Fibroblast of skin of back (primary cell): ENCODE measurements around the gene LIPH. TPM values are rescaled to one million over a fixed set of nuclear protein-coding genes. Genes with fewer than 3 reads are reported as not detected.
"Not testable (repeated sequence)": the region's sequence is repeated elsewhere in the genome, so short reads cannot be mapped to it uniquely, and the experiment has no call there.

ENCODE experiments used
- DNase-seq: peaks from one replicate; pipeline ENCODE4 v3.0.0-alpha.2; 2013
- polyA plus RNA-seq, 2 experiments: library from polyadenylated mRNA; unstranded; fragments of 120-200 nt; gene quantifications; one replicate each; pipeline ENCODE4 v1.2.1, GENCODE V29; 2013; ENCODE audit not compliant: insufficient read length in 2 of 2

Gene LIPH
- polyA plus RNA-seq (2013, experiment 1 of 2; ENCODE audit: insufficient read length): not detected
- polyA plus RNA-seq (2013, experiment 2 of 2; ENCODE audit: insufficient read length): not detected

GRCh38 chr3:185552358-185552877, at the start of gene LIPH:
Gene LIPH, minus strand, starts transcription at chr3:185552588. Its CDS starts 117 bp downstream, at chr3:185552471.
- DNase-seq: peak; percentile 35

- no peak for DNase-seq
Observed at GRCh38 chr3:185595526-185595925, 43.1 kb upstream of the LIPH start.

DNA sequence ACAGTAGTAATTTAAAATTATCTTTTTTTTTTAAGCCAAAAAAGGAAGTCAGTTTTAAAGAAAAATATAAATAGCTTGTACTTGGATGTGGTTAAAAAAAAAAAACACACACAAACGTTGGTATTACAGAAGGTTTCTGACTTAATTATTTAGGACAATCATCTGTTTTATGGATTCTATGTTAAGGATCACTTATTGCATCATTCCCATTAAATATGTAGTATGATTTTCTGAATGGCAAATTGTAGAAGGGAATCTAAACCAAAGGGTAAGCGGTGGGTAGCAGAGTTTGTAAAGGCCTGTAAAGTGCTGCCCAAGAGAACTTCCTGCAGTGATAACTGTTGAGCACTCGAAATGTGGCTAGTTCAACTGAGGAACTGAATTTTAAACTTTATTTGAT, 41.7 kb upstream of the LIPH start:
- DNase-seq: no peak

DNA sequence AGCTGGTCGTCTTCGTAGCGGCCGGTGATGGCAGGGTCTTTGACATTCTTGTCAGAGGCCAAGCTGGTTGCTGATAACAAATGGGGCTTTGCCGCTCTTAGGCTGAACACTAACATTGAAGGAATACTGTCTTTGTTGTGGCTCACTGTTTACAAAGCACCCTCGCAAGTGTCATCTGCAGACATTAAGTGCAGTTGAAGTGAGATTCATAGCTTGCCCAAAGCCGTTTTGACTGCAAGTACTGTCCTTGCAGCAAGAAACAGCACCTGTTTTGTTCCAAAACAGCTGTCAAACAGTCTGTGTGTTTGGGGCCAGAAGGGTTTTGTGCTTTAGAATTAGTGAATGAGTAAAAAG, 34.3 kb upstream of the LIPH start:
- DNase-seq: no peak

DNA sequence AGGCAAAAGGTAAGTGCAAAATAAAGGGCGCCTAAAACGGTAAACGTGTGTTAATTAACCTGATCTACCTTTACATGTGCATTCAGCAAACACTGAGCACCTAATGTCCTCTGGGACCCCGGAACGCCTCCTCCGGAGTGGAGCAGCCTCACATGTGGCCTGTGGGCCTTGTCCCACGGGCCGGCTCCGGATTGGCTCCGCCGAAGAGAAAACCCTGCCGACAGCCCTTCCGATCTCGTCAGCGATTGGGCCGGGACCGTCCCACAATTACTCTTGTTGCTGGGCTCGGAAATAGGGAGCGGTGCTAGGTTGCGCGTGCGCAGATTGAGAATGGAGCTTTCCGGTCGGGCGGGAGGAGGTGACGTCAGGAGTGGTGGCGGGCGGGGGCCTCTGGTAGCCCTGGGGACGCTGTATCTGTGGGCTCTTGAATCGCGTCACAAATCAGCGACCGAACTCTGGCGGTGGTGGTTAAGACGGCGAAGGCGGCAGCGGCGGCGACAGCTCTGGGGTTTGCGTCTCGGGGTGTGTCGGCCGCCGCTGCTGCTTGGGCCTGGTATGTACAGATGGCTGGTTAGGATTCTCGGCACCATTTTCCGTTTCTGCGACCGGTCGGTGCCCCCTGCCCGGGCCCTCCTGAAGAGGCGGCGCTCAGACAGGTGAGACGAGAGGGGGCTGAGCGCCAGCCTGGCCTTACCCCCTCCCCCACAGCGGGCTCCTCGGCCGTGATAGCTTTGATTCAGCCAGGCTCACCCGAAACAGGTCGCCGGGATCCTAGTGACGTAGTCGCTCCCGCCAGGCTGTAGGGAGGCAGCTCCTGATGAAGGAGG, 33.7 kb upstream of the LIPH start, which contains the start of gene SENP2:
Gene SENP2 (plus strand): TSS at position 437 of the 827 bp plus-strand sequence. CDS start 119 bp downstream, at position 556.
- peak; percentile 99 for DNase-seq

DNA sequence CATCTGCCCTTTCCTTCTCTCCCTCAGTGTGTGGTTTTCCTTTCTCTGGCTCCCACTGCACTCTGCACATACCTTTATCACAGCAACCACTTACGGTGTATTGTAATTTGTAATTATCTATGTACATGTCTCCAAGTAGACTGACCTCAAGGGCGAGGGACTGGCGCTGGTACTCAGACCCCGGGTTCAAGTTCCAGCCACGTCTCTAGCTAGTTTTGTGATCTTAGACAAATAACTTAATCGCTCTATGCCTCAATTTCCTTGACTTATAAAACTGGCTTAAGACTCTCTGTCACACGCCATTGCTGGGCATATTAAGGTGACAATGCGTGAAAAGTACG, 33.1 kb upstream of the LIPH start:
- DNase-seq: no peak

DNA sequence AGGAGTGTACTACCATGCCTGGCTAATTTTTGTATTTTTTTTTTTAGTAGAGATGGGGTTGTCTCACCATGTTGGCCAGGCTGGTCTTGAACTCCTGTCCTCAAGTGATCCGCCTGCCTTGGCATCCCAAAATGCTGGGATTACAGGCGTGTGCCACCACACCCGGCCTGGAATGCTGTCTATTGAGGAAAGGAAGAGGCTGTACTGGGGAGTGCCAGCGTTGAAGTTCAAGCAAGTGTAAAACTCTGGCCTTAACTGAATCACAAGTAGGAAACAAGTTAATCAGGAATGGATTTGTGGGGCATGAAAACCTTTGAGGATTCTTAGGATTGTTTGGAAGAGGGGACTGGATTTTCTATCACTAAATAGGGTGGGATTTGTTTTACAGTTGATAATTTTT, 32.3 kb upstream of the LIPH start:
- DNase-seq: no peak

- DNase-seq: no peak
Observed at GRCh38 chr3:185583925-185584324, 31.5 kb upstream of the LIPH start.

DNA sequence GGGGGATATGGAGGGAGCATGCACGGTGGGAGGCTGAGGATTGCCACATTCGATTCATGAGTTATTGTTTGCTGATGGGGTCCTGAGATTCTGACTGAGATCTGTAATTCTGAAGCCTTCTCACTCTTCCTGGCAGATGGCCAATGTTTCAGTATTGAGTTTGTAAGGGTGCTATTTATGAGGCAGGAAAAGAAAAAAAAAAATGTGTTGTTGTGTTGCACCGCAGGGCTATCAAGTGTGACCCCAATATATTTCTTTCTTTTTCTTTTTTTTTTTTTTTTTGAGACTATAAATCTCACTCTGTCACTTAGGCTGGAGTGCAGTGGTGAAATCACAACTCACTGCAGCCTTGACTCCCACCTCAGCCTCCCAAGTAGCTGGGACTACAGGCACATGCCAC, 30.5 kb upstream of the LIPH start:
- DNase-seq: no peak

GRCh38 chr3:185582236-185582635, 29.8 kb upstream of the LIPH start:
- DNase-seq: no peak

- peak; percentile 49 for DNase-seq
Observed at GRCh38 chr3:185575108-185575869, 22.9 kb upstream of the LIPH start.

DNA sequence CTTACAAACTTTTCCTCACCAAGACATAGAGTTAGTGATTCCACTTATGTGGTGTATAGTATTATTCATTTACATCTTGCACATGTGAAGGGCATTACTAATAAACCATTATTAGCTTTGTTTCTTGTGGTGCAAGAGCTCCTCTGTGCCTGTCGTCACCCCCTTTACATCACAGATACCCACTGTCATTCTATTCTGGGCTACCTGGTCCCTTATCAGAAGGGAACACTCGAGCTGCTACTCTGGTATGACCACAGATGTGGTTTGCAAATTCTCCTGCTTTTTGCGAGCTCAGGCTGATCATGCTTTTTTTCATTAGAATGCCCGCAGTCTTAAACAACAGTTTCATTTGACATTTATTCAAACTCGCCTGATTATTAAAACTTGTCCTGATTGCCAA, 19.8 kb upstream of the LIPH start:
- no peak for DNase-seq

DNA sequence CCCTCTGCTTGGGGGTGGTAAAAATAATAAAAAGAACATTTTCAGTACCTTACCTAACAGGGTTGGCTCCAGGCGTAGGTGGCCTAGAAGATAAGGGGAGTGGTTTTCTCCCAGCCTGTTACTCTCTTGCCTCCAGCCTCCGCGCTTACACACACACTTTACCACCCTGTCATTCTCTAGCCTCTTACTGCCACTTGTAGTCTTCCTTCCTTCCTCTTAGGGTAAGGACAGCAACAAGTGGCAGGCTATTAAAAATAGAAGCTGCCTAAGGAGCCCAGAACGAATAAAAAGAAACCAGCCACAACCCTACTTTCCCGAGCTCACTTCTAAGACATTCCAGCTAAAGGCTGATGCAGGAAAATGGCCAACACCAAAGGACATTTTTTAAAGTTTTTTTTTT, 9.6 kb upstream of the LIPH start:
- DNase-seq: no peak

DNA sequence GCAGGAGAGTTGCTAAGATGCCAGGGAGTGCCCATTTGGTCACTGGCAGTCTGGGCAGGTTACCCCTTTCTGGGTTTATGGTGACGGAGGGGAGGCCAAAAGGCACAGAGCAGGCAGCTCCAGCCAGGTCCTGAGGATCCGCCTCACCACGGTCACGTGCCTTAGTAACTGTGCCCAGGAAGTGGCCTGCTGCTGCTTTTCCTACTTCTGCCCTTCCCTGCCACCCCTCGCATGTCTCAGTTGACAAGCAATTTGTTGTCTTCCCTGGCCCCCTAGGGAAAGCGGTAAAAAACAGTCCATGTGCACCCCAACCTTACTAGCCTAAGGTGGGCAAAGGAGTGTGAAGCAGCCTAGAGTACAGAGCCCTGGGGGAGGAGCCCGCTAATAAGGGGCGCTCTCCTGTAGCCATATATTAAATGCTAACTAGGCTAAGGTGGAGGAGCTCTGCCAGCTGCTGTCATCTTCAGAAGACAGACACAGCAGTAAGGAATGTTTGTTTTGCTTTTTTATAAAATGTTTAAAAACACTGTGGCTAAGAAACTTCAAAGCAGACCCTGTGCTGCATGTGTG, 9.1 kb upstream of the LIPH start:
- DNase-seq: no peak

GRCh38 chr3:185560676-185561075, 8.3 kb upstream of the LIPH start:
- no peak for DNase-seq

DNA sequence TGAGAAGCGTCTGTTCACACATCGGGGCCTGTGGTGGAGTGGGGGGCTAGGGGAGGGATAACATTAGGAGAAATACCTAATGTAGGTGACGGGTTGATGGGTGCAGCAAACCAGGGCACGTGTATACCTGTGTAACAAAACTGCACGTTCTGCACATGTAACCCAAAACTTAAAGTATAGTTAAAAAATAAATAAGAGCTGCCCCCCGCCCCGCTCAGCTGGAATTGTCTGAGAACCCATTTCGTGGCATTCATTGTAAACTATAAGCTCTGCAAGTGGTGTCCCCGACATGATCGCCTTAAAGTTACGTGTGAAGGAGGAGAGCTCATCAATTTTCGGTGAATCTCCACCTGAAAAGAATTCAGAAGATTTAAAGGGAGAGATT, 7.3 kb upstream of the LIPH start:
- DNase-seq: no peak

- no peak for DNase-seq
Observed at GRCh38 chr3:185558395-185558794, 6.0 kb upstream of the LIPH start.

- DNase-seq: not testable (repeated sequence)
Observed at GRCh38 chr3:185556640-185557039, 4.3 kb upstream of the LIPH start.

DNA sequence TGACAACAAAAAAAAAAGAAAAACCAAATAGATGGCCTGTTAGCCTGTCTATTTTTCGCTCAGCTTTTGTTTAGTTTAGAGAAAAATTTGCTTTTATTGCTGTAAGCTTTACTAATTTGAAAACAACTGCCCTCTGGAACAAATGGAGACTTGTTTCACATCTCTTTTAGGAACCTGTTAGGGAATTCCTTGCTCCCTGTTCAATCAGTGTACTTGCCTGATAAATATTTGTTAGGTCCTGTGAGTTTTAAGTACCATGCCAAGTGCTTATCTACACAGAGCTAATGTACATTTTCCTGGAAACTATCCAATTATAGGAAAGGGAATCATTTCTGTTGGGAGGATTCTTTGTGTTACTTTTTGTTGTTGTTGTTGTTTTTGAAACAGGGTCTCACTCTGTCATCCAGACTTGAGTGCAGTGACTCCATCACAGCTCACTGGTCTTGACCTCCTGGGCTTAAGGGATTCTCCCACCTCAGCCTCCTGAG, 3.5 kb upstream of the LIPH start:
- DNase-seq: no peak

- DNase-seq: no peak
Observed at GRCh38 chr3:185555101-185555501, 2.7 kb upstream of the LIPH start.

GRCh38 chr3:185549651-185550111, 2.7 kb downstream of the LIPH start:
- peak; percentile 59 for DNase-seq

DNA sequence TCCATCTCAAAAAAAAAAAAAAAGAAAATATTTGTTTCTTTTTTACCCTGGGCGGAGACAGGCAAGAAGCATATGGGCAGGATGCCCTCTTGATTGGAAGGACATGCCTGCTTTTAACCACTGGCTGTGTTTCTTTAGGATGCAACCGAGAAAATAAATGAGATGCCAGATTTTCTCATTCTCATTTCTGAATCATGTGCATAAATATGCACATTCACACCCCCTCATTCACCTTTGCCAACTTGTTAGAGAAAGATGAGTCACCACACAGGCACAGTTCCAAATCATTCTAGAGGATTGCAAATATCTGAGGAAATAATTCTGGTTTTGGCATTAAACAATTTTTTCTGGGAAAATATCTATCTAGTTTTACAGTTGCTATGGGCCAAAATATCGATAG, 3.3 kb downstream of the LIPH start:
- peak; percentile 92 for DNase-seq

- DNase-seq: no peak
Observed at GRCh38 chr3:185540695-185541094, 11.7 kb downstream of the LIPH start.
